HG02571 (cell line): ENCODE results near the gene UBR2.

Source experiments
- ATAC-seq: cut with Tn5 transposase; IDR thresholded peaks from one replicate; pipeline ENCODE4 v1.9.1; 2021; ENCODE audit warnings: mild to moderate bottlenecking, moderate library complexity; ENCODE audit not compliant: unreplicated experiment

Gene UBR2

DNA sequence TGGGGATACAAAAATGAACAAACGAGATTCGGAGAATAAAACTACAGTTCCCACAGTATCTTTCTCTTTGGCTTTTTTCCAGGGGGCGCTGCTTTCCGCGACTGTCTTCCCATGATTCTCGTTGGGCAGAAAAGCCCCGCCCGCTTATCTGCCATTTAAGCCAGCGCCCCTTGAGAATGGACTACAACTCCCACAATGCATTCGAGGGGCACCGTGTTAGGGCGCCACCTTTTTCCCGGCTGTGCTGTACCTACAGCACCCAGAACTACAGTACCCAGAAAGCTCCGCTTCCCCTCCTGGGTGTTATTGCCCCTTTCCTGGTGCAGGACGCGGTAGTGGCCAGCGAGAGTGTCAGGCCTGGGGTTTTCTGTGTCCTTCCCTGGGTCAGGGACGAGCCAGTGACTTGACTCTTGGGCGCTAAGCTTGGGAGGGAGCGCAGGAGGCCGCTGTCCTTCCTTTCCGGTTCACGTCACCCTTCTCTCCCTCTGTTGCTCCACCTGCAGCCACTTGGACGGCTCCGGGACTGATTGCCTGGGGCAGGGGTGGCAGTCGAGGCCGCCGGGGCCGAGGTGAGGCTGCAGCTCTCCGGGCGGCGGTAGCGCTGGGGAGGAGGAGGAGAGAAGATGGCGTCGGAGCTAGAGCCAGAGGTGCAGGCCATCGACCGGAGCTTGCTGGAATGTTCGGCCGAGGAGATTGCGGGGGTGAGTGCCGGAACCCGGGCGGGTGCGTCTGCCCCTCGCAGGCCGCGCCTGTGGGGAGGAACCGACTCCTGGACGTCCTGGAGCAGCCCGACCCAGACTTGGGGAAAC lies at the start of gene UBR2:
Gene UBR2, plus strand, starts transcription at position 333 of the 809 bp plus-strand sequence. Its CDS starts 291 bp downstream, at position 624.
- ATAC-seq: peak; percentile 91

DNA sequence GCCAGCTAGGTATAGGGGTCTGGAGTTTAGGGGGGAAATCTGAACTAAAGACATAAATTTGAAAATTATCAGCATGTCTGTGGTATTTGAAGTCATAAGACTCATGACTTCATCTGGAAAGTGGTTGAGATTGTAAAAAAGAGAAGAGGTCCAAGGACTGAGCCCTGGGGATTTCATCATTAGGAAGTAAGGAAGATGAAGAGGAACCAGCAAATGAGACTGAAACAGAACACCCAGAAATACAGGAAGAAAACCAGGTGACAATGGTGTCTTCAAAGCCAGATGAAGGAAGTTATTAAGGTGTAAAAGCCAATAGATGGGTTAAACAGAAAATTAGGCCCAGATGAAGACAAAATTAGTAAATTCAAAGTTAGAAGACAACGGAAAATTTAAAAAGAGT lies 49.1 kb upstream of the UBR2 start:
- ATAC-seq: no peak

GRCh38 chr6:42519779-42520178 lies 44.0 kb upstream of the UBR2 start:
- ATAC-seq: no peak

DNA sequence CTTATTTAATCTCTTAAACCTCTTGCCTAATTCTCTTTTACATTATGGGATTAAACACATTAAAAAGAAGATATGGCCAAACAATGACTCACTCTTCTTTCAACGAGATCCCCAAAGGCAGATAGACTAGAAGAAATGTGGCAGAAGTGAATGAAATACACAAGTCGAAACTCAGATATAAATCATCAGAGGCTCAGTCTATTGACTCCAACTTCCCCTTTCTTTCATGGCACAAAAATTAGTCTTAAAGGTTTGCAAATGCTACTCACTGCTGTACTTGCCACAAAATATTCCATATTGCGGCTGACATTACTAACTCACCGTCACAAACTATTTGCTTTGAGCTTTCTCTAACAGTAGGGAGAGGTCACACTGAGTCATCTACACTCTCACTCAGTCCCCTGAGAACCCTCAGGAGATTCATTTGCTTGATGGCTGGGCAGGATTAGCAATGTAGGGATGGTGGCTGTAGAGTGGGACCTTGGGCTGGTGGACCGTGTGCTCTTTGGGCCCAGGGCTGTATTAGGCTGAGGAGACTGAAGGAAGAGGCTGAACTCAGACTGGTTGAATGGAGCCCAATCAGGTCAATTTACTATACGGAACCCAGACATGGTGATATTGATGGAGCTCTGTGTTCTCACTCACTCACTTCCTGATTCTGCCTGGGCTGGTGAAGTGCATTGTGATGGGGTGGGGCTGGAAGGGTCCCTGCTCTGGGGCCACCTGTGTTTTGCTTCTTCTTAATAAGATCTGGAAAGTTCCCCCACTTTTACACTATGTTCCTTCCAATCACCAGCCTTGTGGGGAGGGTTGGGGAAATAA lies 42.8 kb upstream of the UBR2 start:
- no peak for ATAC-seq

DNA sequence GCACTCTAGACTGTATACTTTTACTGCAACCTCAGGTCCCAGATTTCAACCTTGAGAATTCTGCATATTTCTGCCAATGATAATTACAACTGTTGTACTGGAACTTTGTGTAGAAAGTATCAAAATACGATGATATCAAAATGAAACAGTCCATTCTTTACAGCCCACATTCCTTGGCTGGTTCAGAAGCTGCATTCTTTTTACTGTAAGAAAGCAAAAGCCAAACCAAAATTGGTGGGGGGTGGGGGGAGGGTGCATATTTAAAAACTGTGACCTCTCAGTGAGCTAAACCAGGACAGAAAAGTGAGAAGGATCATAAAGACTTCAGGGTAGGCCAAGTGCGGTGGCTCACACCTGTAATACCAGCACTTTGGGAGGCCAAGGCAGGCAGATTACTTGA lies 41.8 kb upstream of the UBR2 start:
- ATAC-seq: no peak

- no peak for ATAC-seq
These were observed 40.7 kb upstream of the UBR2 start for GRCh38 chr6:42522942-42523814.

- ATAC-seq: no peak
These were observed 38.6 kb upstream of the UBR2 start for GRCh38 chr6:42525206-42525605.

DNA sequence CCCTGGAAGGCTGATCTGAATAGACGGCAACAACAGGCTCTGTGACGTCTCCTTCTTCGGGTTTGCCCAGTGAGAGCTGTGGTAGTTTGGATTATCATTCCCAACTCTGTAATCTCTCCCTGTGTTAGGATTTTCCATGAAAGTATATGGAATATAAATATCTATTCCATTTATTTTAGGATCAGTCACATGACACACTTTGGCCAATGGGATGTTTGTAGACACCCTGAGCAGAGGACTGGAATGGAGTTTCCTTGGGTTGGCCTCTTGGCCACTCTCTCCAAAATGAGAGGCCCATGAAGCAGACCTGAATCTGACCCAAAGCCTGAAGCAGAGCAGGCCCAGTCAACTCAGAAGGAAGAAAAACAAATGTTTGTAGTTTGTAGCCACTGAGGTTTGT lies 37.2 kb upstream of the UBR2 start:
- no peak for ATAC-seq

DNA sequence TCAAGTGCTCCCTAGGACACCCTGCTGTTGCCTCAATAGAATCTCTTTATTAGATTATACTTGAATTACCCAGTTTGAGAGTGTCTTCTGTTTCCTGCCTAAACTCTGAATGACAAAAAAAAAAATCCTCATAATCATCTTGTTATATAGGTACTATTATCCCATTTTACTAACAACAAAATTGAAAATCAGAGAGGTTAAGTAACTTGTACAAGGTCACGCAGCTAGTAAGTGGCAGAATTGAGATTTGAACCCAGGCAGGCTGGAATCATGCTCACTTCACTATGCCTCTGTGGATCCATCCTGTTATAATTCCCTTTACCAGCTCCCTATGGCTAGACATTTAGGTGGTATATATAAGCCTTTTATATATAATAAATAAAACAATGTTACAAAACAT lies 36.6 kb upstream of the UBR2 start:
- no peak for ATAC-seq

- no peak for ATAC-seq
These were observed 33.5 kb upstream of the UBR2 start for GRCh38 chr6:42530296-42530695.

DNA sequence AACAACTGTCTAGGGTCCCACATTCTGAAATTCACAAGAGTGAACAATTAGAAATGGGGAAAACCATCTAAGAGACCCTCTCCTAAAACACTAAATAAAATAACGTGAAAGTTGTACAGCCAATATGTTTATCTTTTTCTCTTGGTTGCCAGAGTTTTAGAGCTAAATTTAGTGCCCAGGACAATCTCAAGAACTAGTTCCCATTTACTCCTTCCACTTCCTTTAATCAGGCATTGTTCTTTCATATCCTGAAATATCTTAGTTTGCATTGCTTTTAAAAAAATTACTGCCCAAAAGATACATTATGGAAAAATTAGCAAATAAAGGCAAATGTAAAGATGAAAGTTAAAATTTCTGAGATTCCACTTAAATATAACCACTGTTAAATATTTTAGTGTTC lies 33.1 kb upstream of the UBR2 start:
- ATAC-seq: no peak

DNA sequence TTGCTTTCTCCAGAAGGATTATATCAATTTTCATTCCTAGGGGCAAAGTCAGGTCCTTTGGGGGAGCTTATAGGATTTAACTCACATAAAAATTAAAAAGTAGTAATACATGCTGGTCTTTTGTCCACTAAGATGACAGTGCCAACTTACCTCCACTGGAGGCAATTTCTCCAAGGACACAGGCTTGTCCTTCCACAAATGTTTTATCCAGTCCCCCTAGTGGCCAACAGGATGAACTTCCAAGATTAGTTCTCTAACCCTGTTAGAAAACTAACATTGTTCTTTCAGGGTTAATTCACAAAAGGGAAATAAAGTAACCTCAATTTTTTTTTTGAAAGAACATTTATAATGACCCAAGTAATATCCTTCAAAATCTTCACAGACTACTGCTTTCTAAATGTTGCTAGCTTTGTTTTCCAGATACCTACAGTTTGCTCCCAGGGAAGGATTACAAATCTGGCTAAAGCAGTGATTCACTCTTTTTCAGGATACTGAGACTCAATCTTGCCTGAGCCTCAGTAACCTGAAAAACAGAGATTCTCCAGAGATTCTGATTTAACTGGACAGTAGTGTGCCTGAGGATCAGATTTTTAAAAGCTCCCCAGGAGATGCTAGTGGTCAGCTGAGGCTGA lies 31.7 kb upstream of the UBR2 start:
- ATAC-seq: no peak

- ATAC-seq: no peak
These were observed 30.0 kb upstream of the UBR2 start for GRCh38 chr6:42533794-42534193.

DNA sequence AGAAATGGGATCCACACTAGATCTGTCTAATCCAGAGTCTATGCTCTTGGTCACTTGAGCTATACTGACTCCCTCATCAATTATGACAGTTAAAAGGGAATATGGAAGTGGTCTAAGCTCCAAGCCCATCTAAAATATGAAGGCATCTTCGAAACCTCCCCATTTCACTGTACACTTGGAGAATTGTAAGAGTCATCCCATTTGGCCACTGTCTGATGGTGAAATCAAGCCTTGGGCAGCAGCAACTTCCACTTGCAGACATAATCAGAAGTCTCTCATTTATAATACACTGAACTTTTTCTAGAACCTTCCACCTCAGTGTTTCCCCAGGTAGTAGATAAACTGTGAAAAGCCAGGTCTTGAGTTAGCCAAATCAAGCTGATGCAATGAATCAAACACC lies 26.3 kb upstream of the UBR2 start:
- no peak for ATAC-seq

DNA sequence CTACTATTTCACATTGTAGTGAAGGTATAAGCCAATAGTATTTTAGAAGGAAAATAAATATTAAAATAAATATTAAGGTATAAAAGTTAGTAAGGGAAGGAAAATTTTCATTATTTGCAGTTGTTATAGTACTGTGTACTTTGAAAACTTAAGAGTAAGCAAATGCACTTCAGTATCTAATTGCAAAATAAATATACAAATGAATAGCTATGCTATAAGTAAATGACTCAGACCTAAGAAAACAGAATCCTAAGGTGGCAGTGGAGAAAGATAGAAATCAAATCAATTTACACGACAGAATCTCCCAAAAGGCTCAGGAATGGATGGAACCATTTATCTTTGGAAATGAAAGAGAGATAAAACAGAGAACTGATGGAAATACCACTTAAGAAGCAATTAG lies 24.7 kb upstream of the UBR2 start:
- ATAC-seq: no peak

GRCh38 chr6:42545226-42545773 lies 18.5 kb upstream of the UBR2 start:
- ATAC-seq: no peak

DNA sequence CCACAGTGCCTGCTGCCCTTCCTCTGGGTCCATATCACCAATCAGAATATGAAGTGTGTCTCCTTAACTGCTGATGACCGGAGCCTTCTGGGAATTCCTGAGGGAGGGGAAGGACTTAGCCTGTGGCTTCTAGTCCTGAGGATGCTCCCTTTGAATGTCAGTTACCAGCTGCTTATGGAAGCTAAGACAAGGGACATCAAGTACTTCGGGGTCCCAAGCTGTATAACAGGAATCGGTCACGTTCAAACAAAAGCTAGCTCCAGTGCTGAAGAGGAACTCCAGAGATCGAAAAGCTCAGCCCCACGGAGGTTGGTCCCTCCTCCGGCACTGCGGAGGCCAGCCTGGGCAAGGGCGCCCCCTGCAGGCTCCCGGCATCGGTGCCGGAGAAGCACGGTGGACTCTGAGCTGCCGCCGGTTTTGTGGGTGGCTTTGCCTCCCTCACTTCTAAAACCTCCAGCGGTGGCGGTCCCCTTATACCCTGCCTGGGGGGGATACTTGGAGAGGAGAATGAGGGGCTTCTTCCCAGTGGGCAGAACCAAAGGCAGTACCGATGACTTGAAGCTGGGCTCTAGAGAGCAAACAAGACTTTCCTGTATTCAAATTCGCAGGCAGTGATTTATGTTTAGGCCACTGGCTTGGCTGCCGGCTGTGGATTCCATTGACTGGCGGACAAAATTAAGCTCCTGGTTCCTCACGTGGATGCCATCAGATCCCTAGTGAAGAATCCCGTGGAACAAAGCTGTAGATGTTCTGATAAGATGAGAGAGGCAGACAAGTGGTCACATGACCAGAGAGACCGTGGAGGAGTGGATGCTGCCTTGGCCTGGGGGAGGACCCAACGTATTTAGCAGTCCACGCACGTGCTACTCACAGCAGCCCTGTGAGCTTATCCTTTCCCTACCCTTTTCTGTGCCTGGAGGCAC lies 16.2 kb upstream of the UBR2 start:
- ATAC-seq: peak; percentile 79

GRCh38 chr6:42550277-42550676 lies 13.6 kb upstream of the UBR2 start:
- no peak for ATAC-seq

- no peak for ATAC-seq
These were observed 12.6 kb upstream of the UBR2 start for GRCh38 chr6:42551217-42551616.
